Sigmoid colon (tissue), 4 donors: ENCODE data around the gene STK24.

ENCODE experiments used
- CTCF ChIP-seq, 4 experiments: fragments of 450-650 bp in 3 of 4; fragments of 200-600 bp in 1 of 4; IDR thresholded peaks; one replicate each; pipeline ENCODE4 v1.5.1; 2016 to 2019; ENCODE audit warnings: antibody characterized with exemption in 4 of 4, mild to moderate bottlenecking in 3 of 4, moderate library complexity in 2 of 4
- EP300 ChIP-seq, 4 donors: sonication (generic); formaldehyde crosslinking; IDR thresholded peaks; one replicate each; pipeline ENCODE4 v1.6.1; 2017; ENCODE audit warnings: antibody characterized with exemption in 4 of 4
- POLR2A ChIP-seq, 2 donors: fragments of 450-650 bp; IDR thresholded peaks; one replicate each; pipeline ENCODE4 v1.6.1; 2016; ENCODE audit warnings: antibody characterized with exemption in 2 of 2, mild to moderate bottlenecking in 2 of 2, moderate library complexity in 2 of 2
- POLR2AphosphoS5 ChIP-seq, 4 donors: sonication (generic); formaldehyde crosslinking; IDR thresholded peaks; one replicate each; pipeline ENCODE4 v1.6.1; 2017; ENCODE audit warnings: antibody characterized with exemption in 4 of 4

- TF ChIP-seq CTCF (IDR thresholded peaks at IDR 0.05): no peak
- TF ChIP-seq POLR2A (IDR thresholded peaks at IDR 0.05): no peak
- TF ChIP-seq POLR2AphosphoS5 (IDR thresholded peaks at IDR 0.05): no peak
- no peak for TF ChIP-seq EP300 (IDR thresholded peaks at IDR 0.05)
These were observed 47.7 kb downstream of the STK24 start for GRCh38 chr13:98529171-98529570.
